Activated CD4-positive, alpha-beta T cell treated with anti-CD3 and anti-CD28 coated beads, Interleukin-2, amount 50 U/mL, for 16 hours (primary cell): Measurements from ENCODE around the gene TARBP1.

Experiments
- DNase-seq: peaks from one replicate; pipeline ENCODE4 v3.0.0-alpha.2; 2020

Gene TARBP1

GRCh38 chr1:234479310-234479559 lies 256 bp upstream of the TARBP1 start:
- DNase-seq: no peak

GRCh38 chr1:234478152-234478480 lies 863 bp downstream of the TARBP1 start:
- DNase-seq: peak; percentile 78

- DNase-seq: no peak
These were observed 1.4 kb downstream of the TARBP1 start for GRCh38 chr1:234477386-234478151.

GRCh38 chr1:234476172-234476571 lies 2.8 kb downstream of the TARBP1 start:
- no peak for DNase-seq

- no peak for DNase-seq
These were observed 3.7 kb downstream of the TARBP1 start for GRCh38 chr1:234475167-234475793.

GRCh38 chr1:234474375-234474774 lies 4.6 kb downstream of the TARBP1 start:
- DNase-seq: no peak

- no peak for DNase-seq
These were observed 5.9 kb downstream of the TARBP1 start for GRCh38 chr1:234473118-234473517.

- DNase-seq: no peak
These were observed 9.6 kb downstream of the TARBP1 start for GRCh38 chr1:234469376-234469775.

GRCh38 chr1:234468580-234468979 lies 10.4 kb downstream of the TARBP1 start:
- no peak for DNase-seq

GRCh38 chr1:234467821-234468220 lies 11.2 kb downstream of the TARBP1 start:
- no peak for DNase-seq

- no peak for DNase-seq
These were observed 12.0 kb downstream of the TARBP1 start for GRCh38 chr1:234466945-234467344.

GRCh38 chr1:234463749-234464148 lies 15.2 kb downstream of the TARBP1 start:
- no peak for DNase-seq

GRCh38 chr1:234460652-234461051 lies 18.3 kb downstream of the TARBP1 start:
- no peak for DNase-seq

GRCh38 chr1:234458352-234459017 lies 20.5 kb downstream of the TARBP1 start:
- no peak for DNase-seq

- DNase-seq: no peak
These were observed 24.1 kb downstream of the TARBP1 start for GRCh38 chr1:234454926-234455325.

- DNase-seq: no peak
These were observed 26.5 kb downstream of the TARBP1 start for GRCh38 chr1:234452406-234452965.

- DNase-seq: no peak
These were observed 38.6 kb downstream of the TARBP1 start for GRCh38 chr1:234440348-234440747.

- no peak for DNase-seq
These were observed 40.4 kb downstream of the TARBP1 start for GRCh38 chr1:234438579-234438978.

GRCh38 chr1:234437423-234438171 lies 41.4 kb downstream of the TARBP1 start:
- no peak for DNase-seq

GRCh38 chr1:234435620-234436019 lies 43.4 kb downstream of the TARBP1 start:
- DNase-seq: no peak

- no peak for DNase-seq
These were observed 44.3 kb downstream of the TARBP1 start for GRCh38 chr1:234434706-234435105.

GRCh38 chr1:234433563-234434285 lies 45.3 kb downstream of the TARBP1 start:
- peak; percentile 34 for DNase-seq

GRCh38 chr1:234431255-234431654 lies 47.7 kb downstream of the TARBP1 start:
- no peak for DNase-seq
